HG02938 (cell line): ENCODE results near the gene CDCP2.
"Not testable (repeated sequence)": the region's sequence is repeated elsewhere in the genome, so short reads cannot be mapped to it uniquely, and the experiment has no call there.

Experiments
- ATAC-seq: cut with Tn5 transposase; IDR thresholded peaks from one replicate; pipeline ENCODE4 v1.9.1; 2021; ENCODE audit warnings: mild to moderate bottlenecking, moderate library complexity; ENCODE audit not compliant: unreplicated experiment

CDCP2 gene

DNA sequence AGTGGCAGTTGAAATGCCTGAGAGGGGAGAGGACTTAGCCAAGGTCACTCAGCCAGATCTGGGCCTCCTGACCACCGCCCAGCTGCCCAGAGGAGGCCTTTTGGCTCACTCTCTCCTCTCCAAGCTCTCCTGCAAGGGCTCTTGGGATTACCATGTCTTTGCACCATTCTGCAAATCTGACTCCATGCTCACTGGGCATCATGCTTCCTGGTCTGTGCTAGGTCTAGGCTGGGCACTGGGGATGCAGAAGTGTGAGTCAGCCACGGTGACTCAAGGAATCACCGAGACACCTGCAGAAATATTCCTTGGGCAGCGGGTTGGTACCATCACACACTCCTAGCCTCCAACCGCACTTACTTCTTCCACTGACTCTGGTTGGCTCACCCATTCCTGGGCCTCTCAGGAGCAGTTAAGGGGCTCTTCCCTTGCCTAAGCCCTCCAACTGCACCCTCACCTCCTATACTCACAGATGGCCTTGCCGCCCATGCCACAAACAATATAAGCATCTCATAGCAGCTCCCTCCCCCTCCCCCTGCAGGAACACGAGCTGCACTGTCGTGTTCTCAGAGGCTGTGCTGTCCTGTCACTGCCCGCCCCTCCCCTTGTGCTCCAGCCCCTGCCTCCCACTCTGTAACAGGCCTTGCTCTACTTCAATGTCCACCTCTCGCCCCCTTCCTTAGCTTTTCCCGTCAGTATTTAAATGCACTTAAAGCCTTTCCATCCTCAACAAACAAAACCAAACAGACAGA is 34.8 kb downstream of the CDCP2 start:
- no peak for ATAC-seq

DNA sequence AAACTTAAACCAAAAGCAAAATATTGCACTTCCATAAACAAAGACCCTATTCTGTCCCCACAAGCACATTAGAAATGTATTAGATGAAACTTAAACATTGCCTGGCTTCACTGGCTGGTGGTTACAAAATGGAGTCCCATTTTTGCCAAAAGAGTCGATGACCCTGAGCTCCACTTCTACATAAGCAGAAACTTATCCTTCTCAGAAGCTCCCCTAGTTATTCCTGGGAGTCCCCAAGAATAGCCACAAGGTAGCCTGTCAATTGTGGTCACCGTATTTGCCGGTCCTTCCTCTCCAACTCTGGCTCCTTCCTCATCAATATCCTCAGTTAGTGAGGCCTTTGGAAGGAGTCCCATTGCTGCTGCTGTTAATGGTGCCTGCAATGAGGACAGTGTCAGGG is 37.3 kb downstream of the CDCP2 start:
- no peak for ATAC-seq

DNA sequence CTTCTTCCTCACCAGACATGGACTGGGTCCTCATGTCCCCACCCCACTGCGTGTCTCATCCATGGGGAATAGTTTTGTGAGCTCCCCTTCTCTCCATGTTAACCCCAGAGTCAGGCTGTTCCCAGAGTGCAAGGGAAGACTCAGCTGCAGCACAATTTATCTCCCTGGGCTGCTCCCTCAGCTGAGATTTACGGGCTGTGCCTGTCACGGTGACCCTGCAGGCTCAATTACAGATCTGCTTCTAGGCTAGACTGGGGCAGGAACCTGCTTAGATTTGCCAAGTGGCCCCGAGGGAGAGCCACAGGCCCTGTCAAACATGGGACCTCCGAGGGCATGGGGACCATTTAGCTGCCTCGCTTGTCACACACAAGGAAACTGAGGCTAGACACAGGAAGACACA is 37.8 kb downstream of the CDCP2 start:
- no peak for ATAC-seq

GRCh38 chr1:54114001-54114400 is 38.8 kb downstream of the CDCP2 start:
- ATAC-seq: no peak

GRCh38 chr1:54112705-54113368 is 40.0 kb downstream of the CDCP2 start:
- ATAC-seq: no peak

DNA sequence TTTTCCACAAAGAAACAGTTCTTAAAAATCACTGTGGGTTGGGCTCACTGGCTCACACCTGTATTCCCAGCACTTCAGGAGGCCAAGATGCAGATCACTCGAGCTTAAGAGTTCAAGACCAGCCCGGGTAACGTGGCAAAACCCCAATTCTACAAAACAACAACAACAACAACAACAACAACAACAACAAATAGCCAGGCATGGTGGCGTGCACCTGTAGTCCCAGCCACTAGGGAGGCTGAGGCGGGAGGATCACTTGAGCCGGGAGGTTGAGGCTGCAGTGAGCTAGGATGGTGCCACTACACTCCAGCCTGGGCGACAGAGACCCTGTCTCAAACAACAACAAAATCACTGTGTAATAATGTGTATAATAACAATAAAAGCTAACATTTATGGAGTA is 40.8 kb downstream of the CDCP2 start:
- ATAC-seq: no peak

DNA sequence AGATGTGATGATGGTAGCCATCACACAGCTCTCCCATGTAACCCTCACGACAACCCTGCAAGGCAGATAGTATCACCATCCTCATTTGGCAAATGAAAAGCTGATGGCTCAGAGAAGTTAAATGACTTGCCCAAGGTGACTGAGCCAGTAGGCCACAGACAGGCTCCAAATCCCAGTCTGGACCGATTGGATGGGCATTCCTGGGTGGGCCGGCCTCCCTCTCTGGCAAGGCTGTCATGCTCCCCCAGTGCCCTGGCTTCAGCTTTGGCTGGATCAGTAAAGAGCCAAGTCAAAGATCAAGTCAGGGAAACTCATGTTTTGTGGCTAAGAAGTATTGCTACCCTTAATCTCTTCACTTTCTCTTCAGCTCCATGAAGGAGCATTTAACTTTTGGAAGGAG is 41.2 kb downstream of the CDCP2 start:
- ATAC-seq: no peak

DNA sequence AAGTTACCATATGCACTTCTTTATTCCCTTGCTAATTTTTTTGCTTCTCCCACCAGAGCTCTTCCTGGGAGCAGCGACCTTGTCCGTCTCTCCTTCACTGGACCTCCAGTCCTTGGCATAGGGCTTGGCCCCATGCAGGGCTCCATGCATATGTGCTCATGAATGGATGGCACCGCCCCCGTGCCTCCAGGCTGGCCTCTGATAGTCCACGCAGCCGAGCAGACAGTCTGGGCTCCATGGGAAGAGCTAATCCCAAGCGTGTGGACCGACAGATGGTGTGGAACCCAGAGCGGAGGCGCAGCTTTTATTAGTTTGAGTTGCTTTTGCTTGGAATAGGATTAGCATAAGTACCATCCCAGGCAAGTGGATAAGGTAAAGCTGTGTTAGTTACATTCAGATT is 41.8 kb downstream of the CDCP2 start:
- no peak for ATAC-seq

DNA sequence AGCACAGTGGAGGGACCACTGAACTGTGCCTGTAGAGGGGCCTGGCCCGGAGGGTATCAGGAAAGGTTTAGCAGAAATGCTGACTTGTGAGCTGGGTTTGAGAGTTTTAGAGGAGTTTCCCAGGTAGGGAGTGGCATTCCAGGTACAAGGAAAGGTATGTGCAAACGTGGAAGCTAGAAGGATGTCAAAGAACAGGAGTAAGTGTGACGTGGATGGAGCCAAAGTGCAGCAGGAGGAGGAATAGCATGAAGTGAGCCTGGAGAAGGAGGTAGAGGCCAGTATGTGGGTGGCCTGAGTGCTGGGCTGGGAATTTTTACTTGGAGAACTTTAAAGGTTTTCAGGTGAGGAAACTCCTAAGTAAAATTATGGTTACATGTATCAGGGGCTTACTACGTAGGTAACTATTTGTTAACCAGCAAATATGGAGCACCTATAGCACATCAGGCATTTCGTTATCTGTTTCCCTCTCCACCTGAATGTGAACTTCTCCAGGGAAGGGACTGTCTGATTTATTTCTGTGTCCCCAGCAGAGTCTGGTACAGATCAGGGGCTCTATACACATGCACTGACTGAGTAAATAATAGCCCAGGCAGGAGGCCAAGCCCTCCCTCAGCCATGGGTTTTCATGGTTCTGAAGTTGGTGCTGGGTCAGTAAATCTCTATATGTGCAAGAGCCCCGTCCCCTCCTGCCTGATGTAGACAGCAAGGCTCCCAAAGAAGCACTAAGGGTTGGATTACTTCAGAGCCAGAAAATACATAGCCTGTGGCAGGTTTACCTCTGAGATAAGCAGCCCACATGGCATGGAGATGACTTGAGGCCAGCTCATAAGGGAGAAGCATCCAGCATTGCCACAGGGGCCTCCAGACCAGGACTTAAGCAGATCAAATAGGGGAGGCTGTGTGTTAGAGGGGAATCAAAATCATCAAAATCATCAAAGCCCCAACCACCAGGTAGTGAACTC is 43.4 kb downstream of the CDCP2 start:
- no peak for ATAC-seq

DNA sequence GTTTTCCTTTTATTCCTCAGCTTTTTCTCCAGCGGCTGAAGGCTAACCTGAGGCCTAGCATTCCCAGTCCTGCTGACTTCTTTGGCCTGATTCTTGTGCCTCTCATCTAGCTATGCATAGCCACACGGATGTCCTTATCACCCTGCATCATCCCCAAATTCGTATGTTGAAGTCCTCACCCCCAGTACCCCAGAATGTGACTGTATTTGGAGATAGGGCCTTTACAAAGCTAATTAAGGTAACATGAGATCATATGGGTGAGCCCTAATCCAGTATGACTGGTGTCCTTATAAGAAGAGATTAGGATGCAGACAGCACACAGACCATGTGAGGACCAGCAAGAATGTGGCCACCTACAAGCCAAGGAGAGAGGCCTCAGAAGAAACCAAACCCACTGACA is 44.6 kb downstream of the CDCP2 start:
- ATAC-seq: no peak

DNA sequence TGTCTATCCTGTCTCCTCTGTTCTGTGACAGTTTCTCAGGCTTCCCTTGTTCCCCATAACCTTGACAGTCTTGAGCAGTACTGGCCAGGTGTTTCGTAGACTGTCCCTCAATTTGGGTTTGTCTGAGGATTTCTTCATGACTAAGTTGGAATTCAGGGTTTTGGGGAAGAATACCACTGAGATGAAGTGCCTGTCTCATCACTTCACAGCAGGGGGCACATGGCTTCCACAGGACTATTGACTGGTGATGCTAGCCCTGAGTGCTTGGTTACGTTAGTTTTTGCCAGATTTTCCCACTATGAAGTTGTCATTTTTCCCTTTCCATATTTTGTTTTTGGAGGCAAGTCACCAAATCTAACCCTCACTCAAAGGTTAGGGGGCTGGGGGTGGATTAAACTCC is 45.7 kb downstream of the CDCP2 start:
- no peak for ATAC-seq

DNA sequence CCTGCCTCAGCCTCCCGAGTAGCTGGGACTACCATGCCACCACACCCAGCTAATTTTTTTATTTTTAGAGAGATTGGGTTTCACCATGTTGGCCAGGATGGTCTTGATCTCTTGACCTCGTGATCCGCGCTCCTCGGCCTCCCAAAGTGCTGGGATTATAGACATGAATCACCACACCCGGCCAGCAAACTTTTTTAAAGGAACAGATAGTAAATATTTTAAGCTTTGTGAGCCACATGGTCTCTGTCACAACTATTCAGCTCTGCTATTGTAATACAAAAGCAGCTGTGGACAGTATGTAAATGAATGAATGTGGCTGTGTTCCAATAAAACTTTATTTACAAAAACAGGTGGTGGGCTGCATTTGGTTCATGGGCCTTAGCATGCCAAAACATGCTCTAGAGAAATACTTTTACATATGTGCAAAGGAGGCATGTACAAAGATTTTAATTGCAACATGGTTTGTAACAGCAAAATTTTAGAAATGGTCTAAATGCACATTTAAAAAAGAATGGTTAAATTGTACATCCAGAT is 47.0 kb downstream of the CDCP2 start:
- no peak for ATAC-seq

GRCh38 chr1:54105080-54105479 is 47.7 kb downstream of the CDCP2 start:
- ATAC-seq: no peak

DNA sequence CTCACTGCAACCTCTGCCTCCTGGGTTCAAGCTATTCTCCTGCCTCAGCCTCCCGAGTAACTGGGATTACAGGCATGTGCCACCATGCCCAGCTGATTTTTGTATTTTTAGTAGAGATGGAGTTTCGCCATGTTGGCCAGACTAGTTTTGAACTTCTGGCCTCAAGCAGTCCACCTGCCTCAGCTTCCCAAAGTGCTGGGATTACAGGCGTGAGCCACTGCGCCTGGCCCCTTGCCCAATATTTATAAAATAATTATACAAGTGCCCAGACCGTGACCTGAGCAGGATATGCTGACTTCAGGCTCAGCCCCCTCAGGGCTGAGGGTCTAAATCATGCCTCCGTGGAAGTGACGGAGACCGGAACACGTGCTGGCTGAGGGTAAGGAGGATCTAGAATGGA is 48.2 kb downstream of the CDCP2 start:
- ATAC-seq: not testable (repeated sequence)

- ATAC-seq: no peak
Observed at GRCh38 chr1:54103414-54103813, 49.4 kb downstream of the CDCP2 start.

GRCh38 chr1:54100500-54100899 is 52.3 kb downstream of the CDCP2 start:
- ATAC-seq: no peak

DNA sequence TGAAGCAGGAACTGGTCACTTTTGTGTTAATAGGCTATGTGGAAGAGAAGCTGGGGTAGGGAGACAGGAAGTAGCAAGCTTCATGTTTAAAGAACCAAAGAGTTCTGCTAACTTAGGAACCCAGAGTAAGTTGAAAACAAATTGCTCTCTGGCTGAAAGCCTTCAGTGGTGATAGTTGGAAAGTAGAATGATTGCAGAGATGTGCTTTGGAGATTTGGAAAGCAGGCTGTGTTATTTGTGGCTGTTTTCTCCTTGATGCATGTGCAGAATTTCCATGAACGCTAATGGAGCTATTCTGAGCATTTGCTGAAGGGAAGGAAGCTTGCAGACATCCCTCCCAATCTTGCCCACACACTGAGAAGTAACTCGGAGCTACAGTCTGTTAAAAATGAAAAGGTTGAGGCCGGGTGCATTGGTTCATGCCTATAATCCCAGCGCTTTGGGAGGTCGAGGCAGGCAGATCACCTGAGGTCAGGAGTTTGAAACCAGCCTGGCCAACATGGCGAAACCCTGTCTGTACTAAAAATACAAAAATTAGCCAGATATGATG is 53.7 kb downstream of the CDCP2 start:
- no peak for ATAC-seq

GRCh38 chr1:54096877-54097240 is 55.9 kb downstream of the CDCP2 start:
- ATAC-seq: no peak

DNA sequence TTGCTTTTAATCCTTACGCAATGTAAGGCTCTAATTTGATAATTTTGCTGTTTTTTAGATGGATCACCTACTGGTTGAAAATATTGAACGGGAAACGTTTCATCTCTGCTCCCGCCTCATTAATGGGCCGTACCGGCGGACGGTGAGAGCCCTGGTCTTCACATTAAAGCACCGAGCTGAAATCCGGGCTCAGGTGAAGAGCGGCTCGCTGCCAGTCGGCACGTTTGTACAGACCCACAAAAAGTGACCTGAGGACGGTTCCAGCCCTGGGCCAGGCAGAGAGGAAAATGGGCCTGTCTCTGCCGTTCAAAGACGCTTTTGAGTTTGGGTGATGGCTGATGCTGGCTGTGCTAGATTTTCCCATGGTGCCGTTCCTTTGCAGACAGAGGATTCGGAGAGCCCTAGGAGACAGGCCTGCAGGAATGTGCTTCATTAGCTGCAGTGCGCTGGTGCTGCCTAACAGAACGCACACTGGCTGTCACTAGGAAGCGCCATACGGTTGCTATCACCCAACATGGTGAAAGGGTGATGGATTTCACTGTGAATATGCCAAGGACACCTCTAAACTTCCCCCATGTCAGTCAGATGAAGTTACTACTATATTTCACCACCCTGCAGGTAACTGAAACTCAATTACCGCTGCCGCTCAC is 56.4 kb downstream of the CDCP2 start:
- ATAC-seq: no peak

- ATAC-seq: no peak
Observed at GRCh38 chr1:54095546-54096226, 57.1 kb downstream of the CDCP2 start.
